ENCODE results near the gene MYH4. TPM values are rescaled to one million over a fixed set of nuclear protein-coding genes. Genes with fewer than 3 reads are reported as not detected.

The MYH4 gene
- total and polyA plus RNA-seq, 2 donors (not counting 1 experiment from before 2014, with no cell fraction given), result not detected

DNA sequence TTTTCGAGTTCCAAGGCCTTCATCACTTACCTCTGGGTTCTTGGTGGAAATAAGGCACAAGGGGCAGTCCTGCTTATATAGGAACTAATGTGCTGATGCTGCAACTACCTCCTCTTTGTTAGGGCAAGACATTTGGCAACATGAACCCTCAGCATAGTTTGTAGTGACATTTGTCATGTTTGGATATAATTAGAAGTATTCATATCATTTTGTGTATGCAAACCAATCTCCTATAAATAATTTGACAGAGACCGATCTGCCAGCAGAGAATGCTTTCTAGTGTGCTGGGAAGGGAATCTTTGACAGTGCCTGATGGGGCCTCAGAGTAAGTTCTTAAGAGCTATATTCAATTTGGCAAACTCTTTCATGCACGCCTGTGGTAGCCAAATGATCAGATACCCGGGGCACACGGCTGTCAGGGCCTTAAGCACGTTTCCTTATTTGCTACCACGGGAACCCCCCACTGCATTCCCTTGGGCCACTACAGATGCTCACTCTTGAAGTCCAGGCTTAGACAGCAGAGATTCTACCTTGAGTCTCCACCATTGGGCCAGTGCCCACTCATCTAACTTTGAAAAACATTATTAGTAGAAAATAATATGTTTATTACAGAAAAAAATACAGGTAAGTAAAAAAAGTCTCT is 47.3 kb downstream of the MYH4 start, which contains the start of gene MYH8:
Gene MYH8, minus strand, starts transcription at position 51 of the 643 bp plus-strand sequence. CDS start 1,723 bp downstream, outside the sequence.
- Histone ChIP-seq H3K4me3 (replicated peaks in 1 of 4; ENCODE audit: control extremely low read depth in 1 of 4, insufficient read depth in 1 of 4, low read depth in 3 of 4, low read length in 4 of 4) (no peak within 1 kb of the TSS), H4K20me1 (ENCODE audit: control insufficient read depth, extremely low read depth, insufficient read depth, low read length) (no peaks in the 10 kb centered on the region), H2AFZ (ENCODE audit: low read length) (no peak within 1 kb of the TSS), H3K4me1 (ENCODE audit: control insufficient read depth, extremely low read depth, insufficient read depth, low read length) (no peaks in the 10 kb centered on the region), H3K4me2 (ENCODE audit: extremely low read depth, insufficient read depth, low read length) (no peak within 1 kb of the TSS), H3K36me3 (ENCODE audit: control insufficient read depth, insufficient read depth, low read length) (no peaks in the 10 kb centered on the region), H3K9me3 (ENCODE audit: control insufficient read depth, insufficient read depth, low read depth, low read length) (no peaks in the 10 kb centered on the region), H3K9ac (ENCODE audit: insufficient read depth, low read length) (no peak within 1 kb of the TSS), H3K27ac (ENCODE audit: insufficient read depth, low read length) (no peak within 1 kb of the TSS), H3K27me3 (ENCODE audit: control insufficient read depth, insufficient read depth, low read length) (no peaks in the 10 kb centered on the region), H3K79me2 (ENCODE audit: control insufficient read depth, insufficient read depth, low read length) (no peaks in the 10 kb centered on the region)
- no peak for TF ChIP-seq EZH2 (IDR thresholded peaks at IDR 0.05; ENCODE audit: low read length, missing control alignments)
- TF ChIP-seq, protein P1, sequence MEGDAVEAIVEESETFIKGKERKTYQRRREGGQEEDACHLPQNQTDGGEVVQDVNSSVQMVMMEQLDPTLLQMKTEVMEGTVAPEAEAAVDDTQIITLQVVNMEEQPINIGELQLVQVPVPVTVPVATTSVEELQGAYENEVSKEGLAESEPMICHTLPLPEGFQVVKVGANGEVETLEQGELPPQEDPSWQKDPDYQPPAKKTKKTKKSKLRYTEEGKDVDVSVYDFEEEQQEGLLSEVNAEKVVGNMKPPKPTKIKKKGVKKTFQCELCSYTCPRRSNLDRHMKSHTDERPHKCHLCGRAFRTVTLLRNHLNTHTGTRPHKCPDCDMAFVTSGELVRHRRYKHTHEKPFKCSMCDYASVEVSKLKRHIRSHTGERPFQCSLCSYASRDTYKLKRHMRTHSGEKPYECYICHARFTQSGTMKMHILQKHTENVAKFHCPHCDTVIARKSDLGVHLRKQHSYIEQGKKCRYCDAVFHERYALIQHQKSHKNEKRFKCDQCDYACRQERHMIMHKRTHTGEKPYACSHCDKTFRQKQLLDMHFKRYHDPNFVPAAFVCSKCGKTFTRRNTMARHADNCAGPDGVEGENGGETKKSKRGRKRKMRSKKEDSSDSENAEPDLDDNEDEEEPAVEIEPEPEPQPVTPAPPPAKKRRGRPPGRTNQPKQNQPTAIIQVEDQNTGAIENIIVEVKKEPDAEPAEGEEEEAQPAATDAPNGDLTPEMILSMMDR (conservative IDR thresholded peaks at IDR 0.05 in 1 of 2, IDR thresholded peaks at IDR 0.05 in 1 of 2; ENCODE audit: low read depth in 1 of 2, low read length in 2 of 2), result no peak
- no peak for DNase-seq (ENCODE audit: low read depth in 2 of 2)

GRCh38 chr17:10421211-10421610 is 48.1 kb downstream of the MYH4 start:
- DNase-seq (ENCODE audit: low read depth in 2 of 2), result no peak
- no peaks in the 10 kb centered on the region for H3K36me3 ChIP-seq (ENCODE audit: control insufficient read depth, insufficient read depth, low read length)
- H3K27me3 ChIP-seq (ENCODE audit: control insufficient read depth, insufficient read depth, low read length), result no peaks in the 10 kb centered on the region
- H3K9me3 ChIP-seq (ENCODE audit: control insufficient read depth, insufficient read depth, low read depth, low read length), result no peaks in the 10 kb centered on the region
- H3K4me3 ChIP-seq (replicated peaks in 1 of 4; ENCODE audit: control extremely low read depth in 1 of 4, insufficient read depth in 1 of 4, low read depth in 3 of 4, low read length in 4 of 4), result no peak overlapping the region
- no peak overlapping the region for H3K4me2 ChIP-seq (ENCODE audit: extremely low read depth, insufficient read depth, low read length)
- no peak overlapping the region for H2AFZ ChIP-seq (ENCODE audit: low read length)
- H4K20me1 ChIP-seq (ENCODE audit: control insufficient read depth, extremely low read depth, insufficient read depth, low read length), result no peaks in the 10 kb centered on the region
- no peak for TF ChIP-seq EZH2 (IDR thresholded peaks at IDR 0.05; ENCODE audit: low read length, missing control alignments)
- TF ChIP-seq, protein P1 (conservative IDR thresholded peaks at IDR 0.05 in 1 of 2, IDR thresholded peaks at IDR 0.05 in 1 of 2; ENCODE audit: low read depth in 1 of 2, low read length in 2 of 2), result no peak
- no peak overlapping the region for H3K9ac ChIP-seq (ENCODE audit: insufficient read depth, low read length)
- H3K27ac ChIP-seq (ENCODE audit: insufficient read depth, low read length), result no peak overlapping the region
- H3K4me1 ChIP-seq (ENCODE audit: control insufficient read depth, extremely low read depth, insufficient read depth, low read length), result no peaks in the 10 kb centered on the region
- H3K79me2 ChIP-seq (ENCODE audit: control insufficient read depth, insufficient read depth, low read length), result no peaks in the 10 kb centered on the region

DNA sequence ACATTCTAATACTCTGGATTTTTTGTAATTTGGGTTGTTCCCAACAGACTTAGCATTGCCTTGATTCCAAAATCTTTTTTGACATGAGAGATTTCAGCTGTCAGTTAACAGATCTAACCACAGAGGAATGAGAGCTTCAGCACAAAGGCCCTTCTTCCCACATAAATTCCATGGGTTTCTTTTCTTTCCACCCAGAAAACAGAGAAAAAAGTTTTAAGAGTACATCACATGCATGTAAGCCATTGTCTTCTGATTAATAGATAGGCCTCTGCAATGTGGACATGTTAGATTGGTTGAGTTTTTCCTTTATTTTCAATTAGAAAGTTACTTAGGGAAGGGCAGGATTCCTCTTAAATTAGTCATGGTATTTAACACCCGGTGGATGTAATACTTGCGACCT is 48.5 kb downstream of the MYH4 start:
- no peak overlapping the region for H3K4me3 ChIP-seq (replicated peaks in 1 of 4; ENCODE audit: control extremely low read depth in 1 of 4, insufficient read depth in 1 of 4, low read depth in 3 of 4, low read length in 4 of 4)
- no peak for DNase-seq (ENCODE audit: low read depth in 2 of 2)
- H3K27ac ChIP-seq (ENCODE audit: insufficient read depth, low read length), result no peak overlapping the region
- no peaks in the 10 kb centered on the region for H3K36me3 ChIP-seq (ENCODE audit: control insufficient read depth, insufficient read depth, low read length)
- no peak overlapping the region for H3K9ac ChIP-seq (ENCODE audit: insufficient read depth, low read length)
- no peaks in the 10 kb centered on the region for H4K20me1 ChIP-seq (ENCODE audit: control insufficient read depth, extremely low read depth, insufficient read depth, low read length)
- H3K4me2 ChIP-seq (ENCODE audit: extremely low read depth, insufficient read depth, low read length), result no peak overlapping the region
- H3K9me3 ChIP-seq (ENCODE audit: control insufficient read depth, insufficient read depth, low read depth, low read length), result no peaks in the 10 kb centered on the region
- TF ChIP-seq EZH2 (IDR thresholded peaks at IDR 0.05; ENCODE audit: low read length, missing control alignments), result no peak
- TF ChIP-seq, protein P1 (conservative IDR thresholded peaks at IDR 0.05 in 1 of 2, IDR thresholded peaks at IDR 0.05 in 1 of 2; ENCODE audit: low read depth in 1 of 2, low read length in 2 of 2), result no peak
- no peak overlapping the region for H2AFZ ChIP-seq (ENCODE audit: low read length)
- no peaks in the 10 kb centered on the region for H3K27me3 ChIP-seq (ENCODE audit: control insufficient read depth, insufficient read depth, low read length)
- H3K79me2 ChIP-seq (ENCODE audit: control insufficient read depth, insufficient read depth, low read length), result no peaks in the 10 kb centered on the region
- H3K4me1 ChIP-seq (ENCODE audit: control insufficient read depth, extremely low read depth, insufficient read depth, low read length), result no peaks in the 10 kb centered on the region

Data from fibroblast of lung (primary cell).